ENCODE data around the gene SBNO1.
"Not testable (repeated sequence)": the region's sequence is repeated elsewhere in the genome, so short reads cannot be mapped to it uniquely, and the experiment has no call there.

SBNO1 gene

GRCh38 chr12:123337070-123337469 is 27.6 kb downstream of the SBNO1 start:
- no peak for DNase-seq

- DNase-seq = no peak
Measured at GRCh38 chr12:123336530-123336929, 28.1 kb downstream of the SBNO1 start.

- DNase-seq = no peak
Measured at GRCh38 chr12:123335490-123335889, 29.2 kb downstream of the SBNO1 start.

GRCh38 chr12:123329799-123330198 is 34.8 kb downstream of the SBNO1 start:
- DNase-seq = no peak

- DNase-seq = no peak
Measured at GRCh38 chr12:123319826-123320225, 44.8 kb downstream of the SBNO1 start.

GRCh38 chr12:123319273-123319672 is 45.4 kb downstream of the SBNO1 start:
- no peak for DNase-seq

GRCh38 chr12:123313046-123313445 is 51.6 kb downstream of the SBNO1 start:
- not testable (repeated sequence) for DNase-seq

GRCh38 chr12:123306200-123306599 is 58.4 kb downstream of the SBNO1 start:
- no peak for DNase-seq

- no peak for DNase-seq
Measured at GRCh38 chr12:123305136-123305535, 59.5 kb downstream of the SBNO1 start.

- no peak for DNase-seq
Measured at GRCh38 chr12:123293178-123293760, 71.4 kb downstream of the SBNO1 start.

GRCh38 chr12:123289911-123290310 is 74.7 kb downstream of the SBNO1 start:
- no peak for DNase-seq

- no peak for DNase-seq
Measured at GRCh38 chr12:123288751-123289346, 75.8 kb downstream of the SBNO1 start.

- no peak for DNase-seq
Measured at GRCh38 chr12:123286652-123287373, 77.8 kb downstream of the SBNO1 start.

- DNase-seq = no peak
Measured at GRCh38 chr12:123284669-123285068, 80.0 kb downstream of the SBNO1 start.

GRCh38 chr12:123283461-123283860 is 81.2 kb downstream of the SBNO1 start:
- no peak for DNase-seq

- no peak for DNase-seq
Measured at GRCh38 chr12:123282111-123282510, 82.5 kb downstream of the SBNO1 start.

- DNase-seq = no peak
Measured at GRCh38 chr12:123280971-123281370, 83.7 kb downstream of the SBNO1 start.

- DNase-seq = no peak
Measured at GRCh38 chr12:123278101-123278627, 86.5 kb downstream of the SBNO1 start.

GRCh38 chr12:123273166-123273565 is 91.5 kb downstream of the SBNO1 start:
- no peak for DNase-seq

GRCh38 chr12:123271001-123271668 is 93.5 kb downstream of the SBNO1 start:
- peak; percentile 47 to 66 (median 57) for DNase-seq

- DNase-seq = no peak
Measured at GRCh38 chr12:123270214-123271000, 94.2 kb downstream of the SBNO1 start.

- no peak for DNase-seq
Measured at GRCh38 chr12:123269896-123270213, 94.8 kb downstream of the SBNO1 start.

GRCh38 chr12:123269395-123269892 is 95.2 kb downstream of the SBNO1 start:
- no peak for DNase-seq
